GM12878 (cell line): ENCODE measurements around the gene GLTP.

Experiments
- CUX1 ChIP-seq: IDR thresholded peaks from 2 replicates; pipeline ENCODE4 v1.6.1; 2012; ENCODE audit warnings: improper control_type of control experiment, low read depth, low read length; ENCODE audit not compliant: insufficient replicate concordance
- FOS ChIP-seq: IDR thresholded peaks from 3 replicates; pipeline ENCODE4 v1.6.1; 2011; ENCODE audit warnings: borderline replicate concordance; ENCODE audit not compliant: insufficient read length; ENCODE audit errors: extremely low read depth
- NKRF ChIP-seq: fragments of 450-650 bp; conservative IDR thresholded peaks from 2 replicates; pipeline ENCODE4 v1.6.1; 2017; ENCODE audit warnings: mild to moderate bottlenecking, moderate library complexity
- PML ChIP-seq: IDR thresholded peaks from 2 replicates; pipeline ENCODE4 v1.6.1; 2012; ENCODE audit warnings: low read length, inconsistent platforms
- RCOR1 ChIP-seq: conservative IDR thresholded peaks from 2 replicates; pipeline ENCODE4 v1.6.1; 2012; ENCODE audit warnings: low read depth, low read length, improper control_type of control experiment
- RFX5 ChIP-seq: IDR thresholded peaks from 2 replicates; pipeline ENCODE4 v1.6.1; 2011; ENCODE audit warnings: low read depth, low read length, improper control_type of control experiment
- SMC3 ChIP-seq: IDR thresholded peaks from 2 replicates; pipeline ENCODE4 v1.6.1; 2011; ENCODE audit warnings: low read length, improper control_type of control experiment, borderline replicate concordance
- STAT3 ChIP-seq: IDR thresholded peaks from 2 replicates; pipeline ENCODE4 v1.6.1; 2011; ENCODE audit warnings: low read depth, low read length, improper control_type of control experiment
- YY1 ChIP-seq: IDR thresholded peaks from 2 replicates; pipeline ENCODE4 v1.6.1; 2011; ENCODE audit warnings: low read depth, mild to moderate bottlenecking, low read length
- TF ChIP-seq, protein P1 (sequence below), 3 experiments: IDR thresholded peaks in 2 of 3; conservative IDR thresholded peaks in 1 of 3; 2 replicates each; pipeline ENCODE4 v1.5.1; 2011; ENCODE audit warnings: low read depth in 3 of 3, low read length in 3 of 3, mild to moderate bottlenecking in 3 of 3, control low read depth in 2 of 3, moderate library complexity in 2 of 3, inconsistent platforms in 1 of 3, mixed read lengths in 1 of 3; ENCODE audit not compliant: control insufficient read depth in 2 of 3, insufficient read depth in 1 of 3; ENCODE audit errors: extremely low read depth in 1 of 3
- TF ChIP-seq, protein P2 (sequence below): fragments of 450-650 bp; IDR thresholded peaks from 2 replicates; pipeline ENCODE4 v1.6.1; 2016; ENCODE audit warnings: mild to moderate bottlenecking, moderate library complexity, borderline replicate concordance

DNA sequence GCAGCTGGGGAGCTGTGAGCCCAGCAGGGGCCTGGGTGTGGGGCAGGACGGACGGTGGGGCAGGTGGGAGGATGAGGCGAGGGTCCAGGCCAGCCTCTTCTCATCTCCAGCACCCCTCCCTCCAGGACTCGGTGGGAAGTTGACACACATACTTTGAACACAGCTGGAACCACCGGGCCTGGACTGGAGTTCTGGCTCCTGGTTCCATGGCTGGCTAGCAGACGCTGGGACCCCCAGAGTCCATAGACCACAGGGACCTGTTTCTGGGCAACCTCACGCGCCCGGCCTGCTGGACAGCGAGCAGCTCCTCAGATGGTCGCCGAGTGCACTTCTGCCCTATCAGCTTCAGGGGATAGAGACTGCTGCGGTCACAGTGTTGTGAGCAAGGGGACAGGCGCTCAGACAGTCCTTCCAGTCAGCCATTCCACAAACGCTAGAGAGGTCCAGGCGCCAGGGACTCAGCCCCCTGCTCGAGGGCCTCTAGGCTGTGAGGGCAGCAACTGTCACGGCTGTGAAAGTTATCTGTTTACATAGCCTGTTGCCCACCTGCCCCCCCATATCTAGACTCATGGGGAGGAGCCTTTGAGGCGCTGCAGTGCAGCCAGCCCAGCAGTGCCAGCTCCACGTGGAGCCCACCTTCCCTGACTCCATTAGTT, 45.0 kb upstream of the GLTP start:
- TF ChIP-seq, protein P1, sequence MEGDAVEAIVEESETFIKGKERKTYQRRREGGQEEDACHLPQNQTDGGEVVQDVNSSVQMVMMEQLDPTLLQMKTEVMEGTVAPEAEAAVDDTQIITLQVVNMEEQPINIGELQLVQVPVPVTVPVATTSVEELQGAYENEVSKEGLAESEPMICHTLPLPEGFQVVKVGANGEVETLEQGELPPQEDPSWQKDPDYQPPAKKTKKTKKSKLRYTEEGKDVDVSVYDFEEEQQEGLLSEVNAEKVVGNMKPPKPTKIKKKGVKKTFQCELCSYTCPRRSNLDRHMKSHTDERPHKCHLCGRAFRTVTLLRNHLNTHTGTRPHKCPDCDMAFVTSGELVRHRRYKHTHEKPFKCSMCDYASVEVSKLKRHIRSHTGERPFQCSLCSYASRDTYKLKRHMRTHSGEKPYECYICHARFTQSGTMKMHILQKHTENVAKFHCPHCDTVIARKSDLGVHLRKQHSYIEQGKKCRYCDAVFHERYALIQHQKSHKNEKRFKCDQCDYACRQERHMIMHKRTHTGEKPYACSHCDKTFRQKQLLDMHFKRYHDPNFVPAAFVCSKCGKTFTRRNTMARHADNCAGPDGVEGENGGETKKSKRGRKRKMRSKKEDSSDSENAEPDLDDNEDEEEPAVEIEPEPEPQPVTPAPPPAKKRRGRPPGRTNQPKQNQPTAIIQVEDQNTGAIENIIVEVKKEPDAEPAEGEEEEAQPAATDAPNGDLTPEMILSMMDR (IDR thresholded peaks at IDR 0.05 in 2 of 3, conservative IDR thresholded peaks at IDR 0.05 in 1 of 3; ENCODE audit: control insufficient read depth in 2 of 3, extremely low read depth in 1 of 3, insufficient read depth in 1 of 3, low read depth in 3 of 3, low read length in 3 of 3), result no peak
- TF ChIP-seq FOS, result no peak
- TF ChIP-seq NKRF, result no peak
- TF ChIP-seq RCOR1, result no peak
- TF ChIP-seq SMC3, result no peak
- no peak for TF ChIP-seq YY1
- TF ChIP-seq RFX5, result no peak
- TF ChIP-seq, protein P2, sequence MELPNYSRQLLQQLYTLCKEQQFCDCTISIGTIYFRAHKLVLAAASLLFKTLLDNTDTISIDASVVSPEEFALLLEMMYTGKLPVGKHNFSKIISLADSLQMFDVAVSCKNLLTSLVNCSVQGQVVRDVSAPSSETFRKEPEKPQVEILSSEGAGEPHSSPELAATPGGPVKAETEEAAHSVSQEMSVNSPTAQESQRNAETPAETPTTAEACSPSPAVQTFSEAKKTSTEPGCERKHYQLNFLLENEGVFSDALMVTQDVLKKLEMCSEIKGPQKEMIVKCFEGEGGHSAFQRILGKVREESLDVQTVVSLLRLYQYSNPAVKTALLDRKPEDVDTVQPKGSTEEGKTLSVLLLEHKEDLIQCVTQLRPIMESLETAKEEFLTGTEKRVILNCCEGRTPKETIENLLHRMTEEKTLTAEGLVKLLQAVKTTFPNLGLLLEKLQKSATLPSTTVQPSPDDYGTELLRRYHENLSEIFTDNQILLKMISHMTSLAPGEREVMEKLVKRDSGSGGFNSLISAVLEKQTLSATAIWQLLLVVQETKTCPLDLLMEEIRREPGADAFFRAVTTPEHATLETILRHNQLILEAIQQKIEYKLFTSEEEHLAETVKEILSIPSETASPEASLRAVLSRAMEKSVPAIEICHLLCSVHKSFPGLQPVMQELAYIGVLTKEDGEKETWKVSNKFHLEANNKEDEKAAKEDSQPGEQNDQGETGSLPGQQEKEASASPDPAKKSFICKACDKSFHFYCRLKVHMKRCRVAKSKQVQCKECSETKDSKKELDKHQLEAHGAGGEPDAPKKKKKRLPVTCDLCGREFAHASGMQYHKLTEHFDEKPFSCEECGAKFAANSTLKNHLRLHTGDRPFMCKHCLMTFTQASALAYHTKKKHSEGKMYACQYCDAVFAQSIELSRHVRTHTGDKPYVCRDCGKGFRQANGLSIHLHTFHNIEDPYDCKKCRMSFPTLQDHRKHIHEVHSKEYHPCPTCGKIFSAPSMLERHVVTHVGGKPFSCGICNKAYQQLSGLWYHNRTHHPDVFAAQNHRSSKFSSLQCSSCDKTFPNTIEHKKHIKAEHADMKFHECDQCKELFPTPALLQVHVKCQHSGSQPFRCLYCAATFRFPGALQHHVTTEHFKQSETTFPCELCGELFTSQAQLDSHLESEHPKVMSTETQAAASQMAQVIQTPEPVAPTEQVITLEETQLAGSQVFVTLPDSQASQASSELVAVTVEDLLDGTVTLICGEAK, result no peak
- no peak for TF ChIP-seq STAT3
- TF ChIP-seq CUX1, result no peak
- TF ChIP-seq PML, result no peak
